Measurements from ENCODE around the gene GALNT12.

Gene GALNT12

GRCh38 chr9:98807070-98807813 lies at the start of gene GALNT12 (continued):
- peak; percentile 74 for TF ChIP-seq KLF17 (tag by site-specific recombination; IDR thresholded peaks at IDR 0.05)
- TF ChIP-seq ZNF629 (tag by site-specific recombination; IDR thresholded peaks at IDR 0.05): peak; percentile 48; the same call in 1 of the 2 replicates
- no peak for TF ChIP-seq ZNF677 (tag by site-specific recombination; IDR thresholded peaks at IDR 0.05)
- no peak for TF ChIP-seq ZNF169 (tag by site-specific recombination; IDR thresholded peaks at IDR 0.05)
- TF ChIP-seq ZNF416 (tag by site-specific recombination; IDR thresholded peaks at IDR 0.05): no peak
- TF ChIP-seq ZNF16 (tag by site-specific recombination; IDR thresholded peaks at IDR 0.05; ENCODE audit: low read depth): no peak
- TF ChIP-seq ZNF580 (tag by site-specific recombination; IDR thresholded peaks at IDR 0.05): peak; percentile 60; the same call in 1 of the 2 replicates
- peak; percentile 75 for TF ChIP-seq SP7 (tag by site-specific recombination; IDR thresholded peaks at IDR 0.05)
- TF ChIP-seq ZNF175 (tag by site-specific recombination; IDR thresholded peaks at IDR 0.05): no peak
- no peak for TF ChIP-seq ZNF184 (tag by site-specific recombination; IDR thresholded peaks at IDR 0.05)
- no peak for TF ChIP-seq ZNF785 (tag by site-specific recombination; IDR thresholded peaks at IDR 0.05)
- TF ChIP-seq ELK4 (IDR thresholded peaks at IDR 0.05; ENCODE audit: borderline replicate concordance, low read depth, low read length): no peak
- TF ChIP-seq ZBTB20 (tag by site-specific recombination; IDR thresholded peaks at IDR 0.05): peak; percentile 39; the same call in 1 of the 2 replicates
- no peak for TF ChIP-seq ZBTB44 (tag by site-specific recombination; IDR thresholded peaks at IDR 0.05)
- no peak for TF ChIP-seq ZBTB21 (tag by site-specific recombination; IDR thresholded peaks at IDR 0.05)
- no peak for TF ChIP-seq ZNF621 (tag by site-specific recombination; IDR thresholded peaks at IDR 0.05)
- TF ChIP-seq ZNF148 (tag by site-specific recombination; IDR thresholded peaks at IDR 0.05; ENCODE audit: borderline replicate concordance): no peak
- no peak for TF ChIP-seq WT1 (tag by site-specific recombination; IDR thresholded peaks at IDR 0.05)
- no peak for TF ChIP-seq ZNF138 (tag by site-specific recombination; IDR thresholded peaks at IDR 0.05; ENCODE audit: borderline replicate concordance)
- no peak for TF ChIP-seq ZNF670 (tag by site-specific recombination; IDR thresholded peaks at IDR 0.05; ENCODE audit: low read depth)
- no peak for TF ChIP-seq ZNF521 (tag by site-specific recombination; IDR thresholded peaks at IDR 0.05)
- no peak for TF ChIP-seq ZNF473 (tag by site-specific recombination; IDR thresholded peaks at IDR 0.05)
- TF ChIP-seq ZBTB10 (tag by site-specific recombination; IDR thresholded peaks at IDR 0.05): no peak
- TF ChIP-seq ZNF248 (tag by site-specific recombination; IDR thresholded peaks at IDR 0.05): no peak
- TF ChIP-seq KLF10 (tag by site-specific recombination; IDR thresholded peaks at IDR 0.05): peak; percentile 50; the same call in 1 of the 2 replicates
- no peak for TF ChIP-seq ZNF202 (tag by site-specific recombination; IDR thresholded peaks at IDR 0.05; ENCODE audit: borderline replicate concordance)
- no peak for TF ChIP-seq ZNF26 (tag by site-specific recombination; IDR thresholded peaks at IDR 0.05)
- TF ChIP-seq ZNF112 (tag by site-specific recombination; IDR thresholded peaks at IDR 0.05): no peak
- TF ChIP-seq ZNF19 (tag by site-specific recombination; IDR thresholded peaks at IDR 0.05; ENCODE audit: low read depth): no peak

Measured in HEK293 (cell line).